HepG2 (cell line): ENCODE data around the gene CRIP1. TPM values are rescaled to one million over a fixed set of nuclear protein-coding genes. Genes with fewer than 3 reads are reported as not detected.

Experiments used
- ELF4 ChIP-seq: sonication (generic); formaldehyde crosslinking; IDR thresholded peaks from 2 replicates; pipeline ENCODE4 v1.5.0; 2020; ENCODE audit warnings: missing genetic modification reagents, mild to moderate bottlenecking, moderate library complexity, borderline replicate concordance
- GATAD1 ChIP-seq: IDR thresholded peaks from 2 replicates; pipeline ENCODE4 v1.6.1; 2016; ENCODE audit warnings: missing genetic modification reagents, missing compliant biosample characterization
- GPN1 ChIP-seq: sonication (generic); formaldehyde crosslinking; IDR thresholded peaks from 2 replicates; pipeline ENCODE4 v1.5.1; 2020; ENCODE audit warnings: missing genetic modification reagents, borderline replicate concordance
- MAZ ChIP-seq, 2 experiments: sonication (generic) in 1 of 2; formaldehyde crosslinking in 1 of 2; IDR thresholded peaks; 2 replicates each; pipeline versions ENCODE4 v1.5.0 to v1.6.1; 2012 to 2020; ENCODE audit warnings: low read depth in 2 of 2, mild to moderate bottlenecking in 2 of 2, borderline replicate concordance in 1 of 2, improper control_type of control experiment in 1 of 2, low read length in 1 of 2, missing genetic modification reagents in 1 of 2, moderate library complexity in 1 of 2
- NR2C2 ChIP-seq: sonication (generic); formaldehyde crosslinking; IDR thresholded peaks from 2 replicates; pipeline ENCODE4 v1.4.0; 2020; ENCODE audit warnings: missing genetic modification reagents, mild to moderate bottlenecking, moderate library complexity, borderline replicate concordance
- NRL ChIP-seq: sonication (generic); formaldehyde crosslinking; IDR thresholded peaks from 2 replicates; pipeline ENCODE4 v1.5.0; 2020; ENCODE audit warnings: missing genetic modification reagents, mild to moderate bottlenecking, moderate library complexity, borderline replicate concordance
- PHF5A ChIP-seq: IDR thresholded peaks from one replicate; pipeline ENCODE4 v1.6.1; 2018; ENCODE audit warnings: low read depth, missing genetic modification reagents; ENCODE audit not compliant: unreplicated experiment
- SOX6 ChIP-seq, 2 experiments: fragments of 450-650 bp in 1 of 2; sonication (generic) in 1 of 2; formaldehyde crosslinking in 1 of 2; IDR thresholded peaks; 2 replicates each; pipeline versions ENCODE4 v1.4.0 to v1.6.1; 2017 to 2020; ENCODE audit warnings: antibody characterized with exemption in 1 of 2, mild to moderate bottlenecking in 1 of 2, missing genetic modification reagents in 1 of 2
- TRIM24 ChIP-seq: sonication (generic); formaldehyde crosslinking; IDR thresholded peaks from 2 replicates; pipeline ENCODE4 v1.8.0; 2022; ENCODE audit warnings: mild to moderate bottlenecking, missing genetic modification reagents
- ZBTB7B ChIP-seq: sonication (generic); formaldehyde crosslinking; IDR thresholded peaks from 2 replicates; pipeline ENCODE4 v1.4.0; 2020; ENCODE audit warnings: missing genetic modification reagents
- ZNF616 ChIP-seq: sonication (generic); formaldehyde crosslinking; IDR thresholded peaks from 2 replicates; pipeline ENCODE4 v1.5.0; 2020; ENCODE audit warnings: low read depth, mild to moderate bottlenecking, missing genetic modification reagents
- ZNF724P ChIP-seq: sonication (generic); formaldehyde crosslinking; IDR thresholded peaks from 2 replicates; pipeline ENCODE4 v1.8.0; 2022; ENCODE audit warnings: missing genetic modification reagents, borderline replicate concordance
- polyA plus RNA-seq, 8 experiments: library from polyadenylated mRNA; depleted of rRNA in 3 of 8; stranded (reverse) in 7 of 8; unstranded in 1 of 8; fragments of >200 nt; fragmentation: Illumina TruSeq in 4 of 8; extraction: Trizol in 4 of 8; gene quantifications; 2 replicates each; pipeline versions ENCODE4 v1.2.1 to v1.2.3, GENCODE V29; 2011 to 2016; ENCODE audit warnings: low read depth in 4 of 8, missing spikeins in 1 of 8, mixed read lengths in 1 of 8; ENCODE audit not compliant: insufficient read depth in 1 of 8
- total RNA-seq, 5 experiments: library from RNA; depleted of rRNA; stranded (reverse); fragments of >200 nt; fragmentation: Illumina TruSeq; extraction: Trizol; gene quantifications; 2 replicates each; pipeline ENCODE4 v1.2.3, GENCODE V29; 2016; ENCODE audit warnings: low read depth in 1 of 5
- TF ChIP-seq, protein P1 (sequence below): sonication (generic); formaldehyde crosslinking; IDR thresholded peaks from 2 replicates; pipeline ENCODE4 v1.4.0; 2020; ENCODE audit warnings: missing genetic modification reagents
- TF ChIP-seq, protein P2 (sequence below): sonication (generic); formaldehyde crosslinking; IDR thresholded peaks from 2 replicates; pipeline ENCODE4 v1.4.0; 2020; ENCODE audit warnings: missing genetic modification reagents
- TF ChIP-seq, protein P3 (sequence below): sonication (generic); formaldehyde crosslinking; IDR thresholded peaks from 2 replicates; pipeline ENCODE4 v1.5.0; 2020; ENCODE audit warnings: missing genetic modification reagents
- TF ChIP-seq, protein P4 (sequence below): sonication (generic); formaldehyde crosslinking; IDR thresholded peaks from 2 replicates; pipeline ENCODE4 v1.5.1; 2020; ENCODE audit warnings: missing genetic modification reagents, mild to moderate bottlenecking, borderline replicate concordance
- TF ChIP-seq, protein P5 (sequence below): sonication (generic); formaldehyde crosslinking; IDR thresholded peaks from 2 replicates; pipeline ENCODE4 v1.4.0; 2020; ENCODE audit warnings: missing genetic modification reagents
- TF ChIP-seq, protein P6 (sequence below): sonication (generic); formaldehyde crosslinking; IDR thresholded peaks from 2 replicates; pipeline ENCODE4 v1.8.1; 2023; ENCODE audit warnings: mild to moderate bottlenecking, missing genetic modification reagents

Gene CRIP1
- total and polyA plus RNA-seq, 2 of the 13 experiments (the other 11 are each of a cell fraction or from before 2014, with no cell fraction given), result 53.9 to 59.5 TPM

DNA sequence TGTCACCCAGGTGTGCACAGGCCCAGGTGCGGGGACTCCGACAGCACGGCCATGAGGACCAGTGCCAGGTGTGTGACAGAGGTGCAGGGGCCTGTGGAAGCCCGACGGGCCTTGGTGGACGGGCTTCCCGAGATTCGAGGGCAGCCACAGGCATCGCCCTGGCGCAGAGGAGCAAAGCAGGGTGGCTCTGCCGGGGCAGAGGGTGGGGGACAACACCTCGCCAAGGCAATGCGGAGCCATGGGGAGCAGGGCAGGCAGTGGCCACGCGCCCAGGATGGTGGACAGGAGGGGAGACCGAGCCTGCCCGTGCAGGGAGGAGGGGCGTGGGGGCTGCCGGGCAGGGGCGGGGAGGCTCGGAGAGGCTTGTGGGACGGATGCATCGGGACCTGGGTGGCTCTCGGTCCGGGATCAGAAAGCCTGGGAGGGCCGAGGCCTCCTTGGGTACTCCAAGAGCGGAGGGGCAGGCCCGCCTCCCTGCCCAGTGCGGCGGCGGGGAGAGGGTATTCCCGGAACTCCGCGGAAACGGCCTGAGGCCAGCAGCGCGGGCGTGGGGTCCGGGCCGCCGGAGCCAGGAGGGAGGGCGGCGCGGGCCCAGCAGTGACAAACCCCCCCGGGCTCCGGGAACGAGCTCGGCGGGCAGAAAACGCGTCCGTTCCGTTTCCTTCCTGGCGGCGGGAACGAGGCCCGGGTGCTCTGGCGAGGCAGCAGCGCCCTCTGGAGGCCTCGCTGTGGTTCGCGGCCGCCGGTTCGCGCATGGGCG lies 41.3 kb downstream of the CRIP1 start (continued):
- TF ChIP-seq, protein P1, sequence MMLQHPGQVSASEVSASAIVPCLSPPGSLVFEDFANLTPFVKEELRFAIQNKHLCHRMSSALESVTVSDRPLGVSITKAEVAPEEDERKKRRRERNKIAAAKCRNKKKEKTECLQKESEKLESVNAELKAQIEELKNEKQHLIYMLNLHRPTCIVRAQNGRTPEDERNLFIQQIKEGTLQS (CRISPR knock-in tag), result no peak
- TF ChIP-seq, protein P2, sequence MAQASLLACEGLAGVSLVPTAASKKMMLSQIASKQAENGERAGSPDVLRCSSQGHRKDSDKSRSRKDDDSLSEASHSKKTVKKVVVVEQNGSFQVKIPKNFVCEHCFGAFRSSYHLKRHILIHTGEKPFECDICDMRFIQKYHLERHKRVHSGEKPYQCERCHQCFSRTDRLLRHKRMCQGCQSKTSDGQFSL (CRISPR knock-in tag), result no peak
- no peak for TF ChIP-seq ELF4 (CRISPR knock-in tag)
- TF ChIP-seq, protein P3, sequence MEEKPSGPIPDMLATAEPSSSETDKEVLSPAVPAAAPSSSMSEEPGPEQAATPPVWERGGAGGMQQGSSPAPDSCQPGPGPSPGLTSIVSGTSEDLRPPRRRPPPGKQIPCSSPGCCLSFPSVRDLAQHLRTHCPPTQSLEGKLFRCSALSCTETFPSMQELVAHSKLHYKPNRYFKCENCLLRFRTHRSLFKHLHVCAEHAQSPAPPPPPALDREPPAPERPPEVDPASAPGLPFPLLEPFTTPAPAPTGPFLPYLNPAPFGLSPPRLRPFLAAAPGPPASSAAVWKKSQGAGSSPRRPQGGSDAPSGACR (CRISPR knock-in tag), result peak; percentile 86
- TF ChIP-seq ZNF724P (CRISPR knock-in tag), result peak; percentile 57; the same call in 1 of the 2 replicates
- TF ChIP-seq GATAD1 (CRISPR knock-in tag), result peak; percentile 65; the same call in 1 of the 2 replicates
- no peak for TF ChIP-seq SOX6 (IDR thresholded peaks at IDR 0.05)
- TF ChIP-seq SOX6 (CRISPR knock-in tag; IDR thresholded peaks at IDR 0.05), result peak; percentile 51; the same call in 1 of the 2 replicates
- no peak for TF ChIP-seq TRIM24
- no peak for TF ChIP-seq MAZ (IDR thresholded peaks at IDR 0.05; ENCODE audit: borderline replicate concordance, low read depth, low read length)
- TF ChIP-seq MAZ (CRISPR knock-in tag; IDR thresholded peaks at IDR 0.05; ENCODE audit: low read depth), result peak; percentile 71; the same call in 1 of the 2 replicates
- peak; percentile 1; the same call in 1 of the 2 replicates for TF ChIP-seq NR2C2
- TF ChIP-seq ZBTB7B (CRISPR knock-in tag), result peak; percentile 31; the same call in 1 of the 2 replicates
- TF ChIP-seq NRL (CRISPR knock-in tag), result no peak
- no peak for TF ChIP-seq GPN1
- TF ChIP-seq PHF5A (CRISPR knock-in tag), result no peak
- TF ChIP-seq, protein P4, sequence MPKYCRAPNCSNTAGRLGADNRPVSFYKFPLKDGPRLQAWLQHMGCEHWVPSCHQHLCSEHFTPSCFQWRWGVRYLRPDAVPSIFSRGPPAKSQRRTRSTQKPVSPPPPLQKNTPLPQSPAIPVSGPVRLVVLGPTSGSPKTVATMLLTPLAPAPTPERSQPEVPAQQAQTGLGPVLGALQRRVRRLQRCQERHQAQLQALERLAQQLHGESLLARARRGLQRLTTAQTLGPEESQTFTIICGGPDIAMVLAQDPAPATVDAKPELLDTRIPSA, result peak; percentile 74; the same call in 1 of the 2 replicates
- TF ChIP-seq, protein P5, sequence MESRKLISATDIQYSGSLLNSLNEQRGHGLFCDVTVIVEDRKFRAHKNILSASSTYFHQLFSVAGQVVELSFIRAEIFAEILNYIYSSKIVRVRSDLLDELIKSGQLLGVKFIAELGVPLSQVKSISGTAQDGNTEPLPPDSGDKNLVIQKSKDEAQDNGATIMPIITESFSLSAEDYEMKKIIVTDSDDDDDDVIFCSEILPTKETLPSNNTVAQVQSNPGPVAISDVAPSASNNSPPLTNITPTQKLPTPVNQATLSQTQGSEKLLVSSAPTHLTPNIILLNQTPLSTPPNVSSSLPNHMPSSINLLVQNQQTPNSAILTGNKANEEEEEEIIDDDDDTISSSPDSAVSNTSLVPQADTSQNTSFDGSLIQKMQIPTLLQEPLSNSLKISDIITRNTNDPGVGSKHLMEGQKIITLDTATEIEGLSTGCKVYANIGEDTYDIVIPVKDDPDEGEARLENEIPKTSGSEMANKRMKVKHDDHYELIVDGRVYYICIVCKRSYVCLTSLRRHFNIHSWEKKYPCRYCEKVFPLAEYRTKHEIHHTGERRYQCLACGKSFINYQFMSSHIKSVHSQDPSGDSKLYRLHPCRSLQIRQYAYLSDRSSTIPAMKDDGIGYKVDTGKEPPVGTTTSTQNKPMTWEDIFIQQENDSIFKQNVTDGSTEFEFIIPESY (CRISPR knock-in tag), result peak; percentile 74
- TF ChIP-seq ZNF616 (CRISPR knock-in tag), result no peak
- TF ChIP-seq, protein P6, sequence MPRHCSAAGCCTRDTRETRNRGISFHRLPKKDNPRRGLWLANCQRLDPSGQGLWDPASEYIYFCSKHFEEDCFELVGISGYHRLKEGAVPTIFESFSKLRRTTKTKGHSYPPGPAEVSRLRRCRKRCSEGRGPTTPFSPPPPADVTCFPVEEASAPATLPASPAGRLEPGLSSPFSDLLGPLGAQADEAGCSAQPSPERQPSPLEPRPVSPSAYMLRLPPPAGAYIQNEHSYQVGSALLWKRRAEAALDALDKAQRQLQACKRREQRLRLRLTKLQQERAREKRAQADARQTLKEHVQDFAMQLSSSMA, result 0 out of 2 replicates have a peak, but pooled peaks have one; percentile 60
